ENCODE measurements around the gene PARD3B. TPM values are rescaled to one million over a fixed set of nuclear protein-coding genes. Genes with fewer than 3 reads are reported as not detected.

PARD3B gene
- total RNA-seq, 2 experiments from 2014 or later = 0.46 TPM; not detected in 1

DNA sequence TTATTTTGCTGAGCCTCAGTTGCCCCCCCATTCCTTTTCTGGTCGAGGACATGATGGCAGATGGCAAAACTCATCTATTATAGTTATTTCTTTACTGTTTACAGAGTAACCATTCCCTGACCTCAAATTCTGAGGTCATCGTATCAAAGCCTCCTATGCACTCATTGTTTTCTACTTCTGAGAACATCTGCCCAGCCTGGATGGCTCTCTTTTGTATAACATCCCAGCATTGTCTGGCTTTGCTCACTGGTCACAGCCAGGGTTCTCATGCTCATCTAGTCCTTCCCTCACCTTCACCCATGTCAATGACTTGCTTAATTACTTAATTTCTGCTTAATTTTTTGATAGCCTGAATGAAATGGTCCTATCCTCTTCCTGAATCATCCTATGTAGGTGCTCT, 472.1 kb downstream of the PARD3B start:
- CTCF ChIA-PET = no interaction called here
- ATAC-seq (no peak), DNase-seq (no peak)
- H3K36me3 Mint-ChIP-seq (ENCODE audit: low read depth) = no peaks in the 10 kb centered on the region
- peaks cover 2% of the 10 kb centered on the region for H3K9me3 Mint-ChIP-seq (ENCODE audit: low read depth)
- intact Hi-C loops (cut with DNase I, micrococcal nuclease) = no loop called here
- no peaks in the 10 kb centered on the region for H3K27me3 Mint-ChIP-seq
- peaks cover 2% of the 10 kb centered on the region for H3K4me1 Mint-ChIP-seq
- no peak overlapping the region for H3K27ac Mint-ChIP-seq
- POLR2A ChIA-PET = no interaction called here
- H3K4me3 Mint-ChIP-seq = no peak overlapping the region

DNA sequence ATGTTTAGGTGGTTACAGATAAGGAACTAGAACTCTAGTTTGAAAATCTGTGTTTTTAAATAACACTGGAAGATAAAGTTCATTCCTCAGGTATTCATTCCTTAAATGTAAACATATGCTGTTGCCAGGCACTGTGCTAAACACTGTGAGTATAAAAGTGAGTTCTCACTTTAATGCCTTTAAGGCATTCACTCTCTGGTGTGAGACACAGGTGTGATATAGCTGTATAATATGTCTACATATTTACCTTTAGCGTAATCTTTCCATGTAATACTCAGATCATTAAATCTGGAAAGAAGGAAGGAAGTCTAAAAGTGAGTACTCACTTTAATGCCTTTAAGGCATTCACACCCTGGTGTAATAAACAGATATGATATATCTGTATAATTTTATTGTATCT, 472.6 kb downstream of the PARD3B start:
- peaks cover 2% of the 10 kb centered on the region for H3K9me3 Mint-ChIP-seq (ENCODE audit: low read depth)
- no peaks in the 10 kb centered on the region for H3K27me3 Mint-ChIP-seq
- no peak overlapping the region for H3K27ac Mint-ChIP-seq
- H3K4me3 Mint-ChIP-seq = no peak overlapping the region
- ChIA-PET CTCF (no interaction called here), POLR2A (no interaction called here)
- ATAC-seq = no peak
- H3K4me1 Mint-ChIP-seq = peaks cover 2% of the 10 kb centered on the region
- intact Hi-C loops (cut with DNase I, micrococcal nuclease) = no loop called here
- no peak for DNase-seq
- H3K36me3 Mint-ChIP-seq (ENCODE audit: low read depth) = no peaks in the 10 kb centered on the region

DNA sequence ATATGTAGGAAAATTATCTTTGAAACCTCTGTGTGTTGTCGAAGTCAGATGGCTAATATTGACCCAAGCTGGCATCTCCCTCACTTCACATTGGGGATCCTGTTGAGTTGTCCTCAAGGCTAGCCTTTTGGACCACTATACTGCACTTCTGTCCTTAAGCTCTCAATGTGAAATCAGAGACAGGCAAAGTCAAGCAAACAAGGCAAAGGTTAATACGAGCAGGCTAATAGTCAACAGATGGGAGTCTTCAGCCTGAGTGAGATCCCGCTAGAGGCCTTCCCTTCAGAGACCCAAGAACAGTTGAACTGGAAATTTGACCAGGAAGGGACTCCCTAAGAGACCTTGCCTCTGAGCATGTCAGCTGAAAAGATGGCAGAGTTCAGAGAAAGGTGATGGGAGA, 475.4 kb downstream of the PARD3B start:
- peaks cover 2% of the 10 kb centered on the region for H3K9me3 Mint-ChIP-seq (ENCODE audit: low read depth)
- no peak for DNase-seq
- H3K27ac Mint-ChIP-seq = no peak overlapping the region
- H3K27me3 Mint-ChIP-seq = no peaks in the 10 kb centered on the region
- H3K36me3 Mint-ChIP-seq (ENCODE audit: low read depth) = no peaks in the 10 kb centered on the region
- H3K4me3 Mint-ChIP-seq = no peak overlapping the region
- H3K4me1 Mint-ChIP-seq = peaks cover 12% of the 10 kb centered on the region
- intact Hi-C loops (cut with DNase I, micrococcal nuclease) = loop anchor here in 1 of 2 experiments (10.0 kb wide), 1 partner anchor 294 kb away; no protein-coding TSS in a partner anchor
- ChIA-PET POLR2A (no interaction called here), CTCF (interaction anchor here (0.6 kb wide), 1 partner anchor 33 kb away, joined by 3 read pairs; no protein-coding TSS in a partner anchor)
- no peak for ATAC-seq

DNA sequence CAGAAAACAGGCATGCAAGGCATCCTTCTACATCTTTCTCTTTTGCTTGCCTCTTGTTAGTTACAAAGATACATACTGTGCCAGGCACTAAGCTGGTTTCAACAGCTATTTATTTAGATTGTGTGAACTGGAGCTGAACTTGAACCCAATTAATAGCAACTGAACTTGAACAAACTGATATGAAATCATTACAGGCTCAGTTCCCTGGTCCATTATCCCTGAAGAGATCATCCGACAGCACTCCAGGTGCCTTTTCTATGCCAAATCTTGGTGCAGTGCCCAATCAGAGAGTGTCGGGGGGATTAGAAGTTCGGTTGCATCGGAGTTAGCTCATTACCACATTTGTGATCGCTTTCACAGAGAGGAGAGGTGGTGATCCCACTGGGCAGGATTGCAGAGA, 477.6 kb downstream of the PARD3B start:
- no peak for DNase-seq
- no peak overlapping the region for H3K4me3 Mint-ChIP-seq
- no peaks in the 10 kb centered on the region for H3K36me3 Mint-ChIP-seq (ENCODE audit: low read depth)
- H3K4me1 Mint-ChIP-seq = peaks cover 18% of the 10 kb centered on the region
- no peaks in the 10 kb centered on the region for H3K9me3 Mint-ChIP-seq (ENCODE audit: low read depth)
- ChIA-PET CTCF (no interaction called here), POLR2A (no interaction called here)
- no peak overlapping the region for H3K27ac Mint-ChIP-seq
- ATAC-seq = no peak
- no peaks in the 10 kb centered on the region for H3K27me3 Mint-ChIP-seq
- intact Hi-C loops (cut with DNase I, micrococcal nuclease) = loop anchor here in 1 of 2 experiments (10.0 kb wide), 1 partner anchor 292 kb away; no protein-coding TSS in a partner anchor

DNA sequence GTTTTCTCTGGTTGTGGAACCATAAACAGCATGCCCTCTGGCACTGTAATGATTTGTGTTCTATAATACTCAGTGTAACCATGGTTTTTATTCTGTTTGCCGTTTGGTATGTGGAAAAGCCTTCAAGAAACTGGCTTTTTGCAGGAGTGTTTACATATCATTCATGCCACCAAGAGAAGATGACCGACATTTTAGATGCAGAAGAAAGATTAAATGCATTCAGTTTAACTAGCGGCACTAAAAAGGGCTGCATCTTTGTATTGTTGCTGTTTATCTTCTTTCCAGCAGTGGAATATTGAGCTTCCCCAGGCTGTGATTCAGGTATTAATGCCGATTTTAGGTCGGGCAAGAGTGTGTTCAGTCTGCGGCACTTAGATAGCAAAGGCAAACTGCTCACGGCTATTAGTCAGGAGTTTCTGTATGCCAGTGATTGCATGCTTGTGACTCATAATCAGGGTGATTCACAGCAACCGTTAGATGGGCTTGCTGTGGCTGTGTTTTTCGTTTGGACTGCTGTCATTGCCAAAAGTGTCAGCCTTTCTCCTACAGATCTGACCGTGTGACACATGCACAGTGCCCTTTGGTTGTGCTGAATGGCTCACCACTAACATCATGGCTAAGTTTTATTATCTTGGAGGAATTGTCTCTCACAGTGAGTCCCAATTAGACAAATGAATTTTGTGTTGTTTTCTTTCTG, 479.7 kb downstream of the PARD3B start:
- Mint-ChIP-seq H3K4me1 (peaks cover 19% of the 10 kb centered on the region), H3K27ac (peak overlapping the region; percentile 52), H3K9me3 (ENCODE audit: low read depth) (no peaks in the 10 kb centered on the region), H3K36me3 (ENCODE audit: low read depth) (no peaks in the 10 kb centered on the region), H3K27me3 (no peaks in the 10 kb centered on the region), H3K4me3 (no peak overlapping the region)
- ChIA-PET POLR2A (no interaction called here), CTCF (interaction anchor here (1.2 kb wide), 1 partner anchor 68 kb away, joined by 3 read pairs; no protein-coding TSS in a partner anchor)
- intact Hi-C loops (cut with DNase I, micrococcal nuclease) = loop anchor here in 1 of 2 experiments (10.0 kb wide), 1 partner anchor 290 kb away; no protein-coding TSS in a partner anchor
- peak; percentile 98 for ATAC-seq
- peak; percentile 66 for DNase-seq

DNA sequence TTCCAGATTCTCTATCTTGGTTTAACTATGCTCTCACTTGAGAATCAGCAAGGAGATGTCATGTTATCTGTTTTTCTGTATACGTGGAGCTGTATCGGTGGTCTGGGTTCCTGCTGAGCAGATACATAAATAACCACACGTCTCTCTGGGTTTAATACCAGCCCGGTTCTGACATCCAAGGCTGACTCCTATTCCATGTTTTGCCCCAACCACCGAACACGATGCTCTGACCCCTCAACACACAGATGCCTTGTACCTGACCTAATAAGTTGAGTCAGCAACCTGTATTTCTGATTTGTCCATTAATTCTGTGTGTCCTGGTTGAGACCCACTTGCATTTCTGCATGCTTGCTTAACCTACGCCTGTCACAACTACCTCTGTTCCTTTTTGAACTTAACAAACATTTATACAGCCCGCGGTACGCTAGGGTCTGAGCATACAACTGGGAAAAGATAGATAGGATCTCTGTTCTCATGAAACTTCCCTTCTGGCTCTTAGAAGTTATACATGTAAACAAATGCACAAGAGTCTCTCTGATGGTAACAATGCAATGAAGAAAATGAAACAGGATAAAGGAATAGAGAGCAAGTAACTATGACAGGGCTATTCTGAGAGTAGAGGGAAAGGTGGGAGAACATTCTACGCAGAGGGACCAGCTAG, 480.4 kb downstream of the PARD3B start:
- ATAC-seq (no peak), DNase-seq (no peak)
- Mint-ChIP-seq H3K4me3 (no peak overlapping the region), H3K9me3 (ENCODE audit: low read depth) (no peaks in the 10 kb centered on the region), H3K27ac (peak overlapping the region; percentile 52), H3K27me3 (no peaks in the 10 kb centered on the region), H3K36me3 (ENCODE audit: low read depth) (no peaks in the 10 kb centered on the region), H3K4me1 (peaks cover 21% of the 10 kb centered on the region)
- ChIA-PET POLR2A (no interaction called here), CTCF (interaction anchor here (1.2 kb wide), 1 partner anchor 68 kb away, joined by 3 read pairs; no protein-coding TSS in a partner anchor)
- intact Hi-C loops (cut with DNase I, micrococcal nuclease) = loop anchor here in 1 of 2 experiments (10.0 kb wide), 1 partner anchor 289 kb away; no protein-coding TSS in a partner anchor

DNA sequence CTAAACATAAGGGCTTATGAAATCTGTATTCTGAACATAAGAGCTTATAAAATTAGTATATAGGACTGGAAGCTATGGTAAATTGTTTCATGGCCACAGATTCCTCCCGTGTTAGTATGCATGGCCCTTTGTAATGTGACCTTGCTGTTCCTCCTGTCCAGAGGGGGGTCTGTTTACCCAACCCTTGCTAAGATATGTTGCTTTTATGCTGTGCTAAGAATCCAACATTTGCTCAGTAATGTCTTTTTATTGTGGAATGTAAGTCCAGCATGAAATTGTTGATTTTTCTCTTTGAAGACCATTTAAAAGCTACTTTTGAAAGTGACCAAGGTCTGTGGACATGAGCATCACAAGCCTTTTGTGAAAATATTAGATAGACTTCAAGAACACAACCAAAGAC, 485.4 kb downstream of the PARD3B start:
- ChIA-PET POLR2A (no interaction called here), CTCF (interaction anchor here (0.6 kb wide), 1 partner anchor 838 kb away, joined by 4 read pairs; no protein-coding TSS in a partner anchor)
- intact Hi-C loops (cut with DNase I, micrococcal nuclease) = no loop called here
- Mint-ChIP-seq H3K4me3 (no peak overlapping the region), H3K9me3 (ENCODE audit: low read depth) (no peaks in the 10 kb centered on the region), H3K27ac (no peak overlapping the region), H3K4me1 (peaks cover 27% of the 10 kb centered on the region), H3K36me3 (ENCODE audit: low read depth) (no peaks in the 10 kb centered on the region), H3K27me3 (no peaks in the 10 kb centered on the region)
- DNase-seq = no peak
- no peak for ATAC-seq

DNA sequence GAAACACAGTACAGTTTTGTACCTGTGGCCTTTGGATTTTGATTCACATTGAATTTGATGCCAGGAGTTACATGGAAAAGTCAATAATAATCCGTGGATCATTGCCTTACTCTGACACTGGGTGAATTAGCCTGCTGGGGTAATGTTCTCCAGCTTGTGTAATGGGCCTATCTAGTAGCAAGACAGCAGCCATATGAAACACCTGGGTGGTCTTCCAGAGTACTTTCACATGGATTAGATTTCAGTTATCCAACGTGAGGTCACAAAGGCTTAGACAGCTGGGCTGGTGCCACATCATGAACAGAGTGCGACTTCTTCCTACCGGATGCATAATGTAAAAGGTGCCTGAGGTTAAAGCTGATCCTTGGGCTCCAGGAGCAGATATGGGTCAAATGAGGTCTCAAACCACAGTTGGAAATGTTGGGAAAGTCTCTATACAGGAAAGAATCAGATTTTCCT, 486.8 kb downstream of the PARD3B start:
- Mint-ChIP-seq H3K36me3 (ENCODE audit: low read depth) (no peaks in the 10 kb centered on the region), H3K27me3 (no peaks in the 10 kb centered on the region), H3K9me3 (ENCODE audit: low read depth) (no peaks in the 10 kb centered on the region), H3K4me1 (peaks cover 19% of the 10 kb centered on the region), H3K27ac (no peak overlapping the region), H3K4me3 (no peak overlapping the region)
- no peak for ATAC-seq
- no peak for DNase-seq
- intact Hi-C loops (cut with DNase I, micrococcal nuclease) = no loop called here
- ChIA-PET POLR2A (no interaction called here), CTCF (no interaction called here)

DNA sequence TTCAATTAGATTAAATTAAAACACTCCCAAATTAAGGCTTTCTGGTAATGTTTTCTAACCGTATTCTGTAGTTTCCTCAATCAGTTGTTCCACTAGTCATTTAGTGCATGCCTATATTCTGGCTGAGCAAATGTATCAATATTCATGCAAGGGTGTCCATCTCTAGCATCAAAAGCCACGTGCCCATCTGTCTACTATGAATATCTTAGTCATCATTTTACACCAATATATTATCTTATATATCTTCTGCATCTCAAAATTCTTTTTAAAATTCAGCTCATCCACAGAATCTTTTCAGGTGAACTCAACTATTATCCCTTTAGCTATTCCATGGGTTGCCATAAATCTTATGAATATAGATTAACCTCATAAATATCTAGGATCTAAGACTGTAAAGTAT, 488.2 kb downstream of the PARD3B start:
- peaks cover 19% of the 10 kb centered on the region for H3K4me1 Mint-ChIP-seq
- ChIA-PET POLR2A (interaction anchor here (0.7 kb wide), 1 partner anchor 31 kb away, joined by 3 read pairs; no protein-coding TSS in a partner anchor), CTCF (interaction anchor here (1.1 kb wide), 1 partner anchor 10 kb away, joined by 3 read pairs; no protein-coding TSS in a partner anchor)
- H3K27me3 Mint-ChIP-seq = no peaks in the 10 kb centered on the region
- intact Hi-C loops (cut with DNase I, micrococcal nuclease) = no loop called here
- H3K27ac Mint-ChIP-seq = no peak overlapping the region
- ATAC-seq (no peak), DNase-seq (no peak)
- no peak overlapping the region for H3K4me3 Mint-ChIP-seq
- H3K9me3 Mint-ChIP-seq (ENCODE audit: low read depth) = no peaks in the 10 kb centered on the region
- no peaks in the 10 kb centered on the region for H3K36me3 Mint-ChIP-seq (ENCODE audit: low read depth)

DNA sequence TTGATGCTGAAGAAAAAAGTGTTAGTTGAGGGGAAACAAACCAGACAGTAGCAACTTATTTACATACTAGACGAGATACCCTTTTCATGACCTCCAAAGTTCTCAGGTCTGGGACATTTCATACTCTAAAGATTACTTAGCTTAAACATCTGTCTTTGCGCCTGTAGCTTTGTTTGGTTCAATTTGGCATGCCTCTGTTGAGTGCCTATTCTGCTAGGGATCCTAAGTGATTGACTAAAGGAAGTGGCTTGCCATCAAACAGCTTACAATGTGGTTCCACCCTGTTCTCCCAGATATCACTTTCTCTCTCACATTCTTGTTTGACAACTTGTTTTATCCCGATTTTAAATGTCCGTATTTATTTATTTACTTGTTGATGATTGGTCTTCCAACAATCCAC, 488.8 kb downstream of the PARD3B start:
- CTCF ChIA-PET = interaction anchor here (0.7 to 1.1 kb wide), 2 partner anchors 10 to 29 kb away, joined by 3 to 4 read pairs; no protein-coding TSS in a partner anchor

DNA sequence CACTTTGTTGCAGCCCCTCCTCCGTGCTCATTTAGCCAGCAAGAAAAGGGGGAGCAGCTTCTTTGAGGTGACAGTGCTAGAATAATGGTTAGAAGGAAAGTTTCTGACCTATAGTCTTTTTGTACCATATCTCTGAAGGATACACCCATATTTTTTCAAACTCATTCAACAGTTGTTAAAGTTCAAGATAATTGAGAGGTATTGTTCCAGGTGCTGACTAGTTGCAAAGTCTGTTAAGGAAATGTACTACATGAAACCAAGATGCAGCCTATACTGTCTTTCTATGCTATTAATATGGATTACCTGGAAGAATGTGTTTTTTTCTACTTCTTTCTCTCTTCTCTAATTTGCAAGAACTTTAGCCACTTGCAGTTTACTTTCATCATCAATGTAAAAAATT, 495.0 kb downstream of the PARD3B start:
- ATAC-seq (no peak), DNase-seq (no peak)
- Mint-ChIP-seq H3K4me3 (no peak overlapping the region), H3K27me3 (no peaks in the 10 kb centered on the region), H3K9me3 (ENCODE audit: low read depth) (peaks cover 2% of the 10 kb centered on the region), H3K27ac (no peak overlapping the region), H3K4me1 (peaks cover under 1% of the 10 kb centered on the region), H3K36me3 (ENCODE audit: low read depth) (no peaks in the 10 kb centered on the region)
- ChIA-PET POLR2A (no interaction called here), CTCF (no interaction called here)
- intact Hi-C loops (cut with DNase I, micrococcal nuclease) = no loop called here

More for the DNA sequence above, 488.8 kb downstream of the PARD3B start:
- no peak overlapping the region for H3K27ac Mint-ChIP-seq
- H3K27me3 Mint-ChIP-seq = no peaks in the 10 kb centered on the region
- no peak for DNase-seq
- POLR2A ChIA-PET = interaction anchor here (0.7 kb wide), 1 partner anchor 32 kb away, joined by 3 read pairs; no protein-coding TSS in a partner anchor
- no peaks in the 10 kb centered on the region for H3K36me3 Mint-ChIP-seq (ENCODE audit: low read depth)
- ATAC-seq = no peak
- peaks cover 19% of the 10 kb centered on the region for H3K4me1 Mint-ChIP-seq
- intact Hi-C loops (cut with DNase I, micrococcal nuclease) = no loop called here
- no peak overlapping the region for H3K4me3 Mint-ChIP-seq
- no peaks in the 10 kb centered on the region for H3K9me3 Mint-ChIP-seq (ENCODE audit: low read depth)

Data from activated CD4-positive, alpha-beta T cell treated with anti-CD3 and anti-CD28 coated beads for 36 hours (primary cell).